ENCODE measurements around the gene ZNF385C.

ZNF385C gene

GRCh38 chr17:42068979-42069378 is 29.3 kb downstream of the ZNF385C start:
- TF ChIP-seq, protein P1, sequence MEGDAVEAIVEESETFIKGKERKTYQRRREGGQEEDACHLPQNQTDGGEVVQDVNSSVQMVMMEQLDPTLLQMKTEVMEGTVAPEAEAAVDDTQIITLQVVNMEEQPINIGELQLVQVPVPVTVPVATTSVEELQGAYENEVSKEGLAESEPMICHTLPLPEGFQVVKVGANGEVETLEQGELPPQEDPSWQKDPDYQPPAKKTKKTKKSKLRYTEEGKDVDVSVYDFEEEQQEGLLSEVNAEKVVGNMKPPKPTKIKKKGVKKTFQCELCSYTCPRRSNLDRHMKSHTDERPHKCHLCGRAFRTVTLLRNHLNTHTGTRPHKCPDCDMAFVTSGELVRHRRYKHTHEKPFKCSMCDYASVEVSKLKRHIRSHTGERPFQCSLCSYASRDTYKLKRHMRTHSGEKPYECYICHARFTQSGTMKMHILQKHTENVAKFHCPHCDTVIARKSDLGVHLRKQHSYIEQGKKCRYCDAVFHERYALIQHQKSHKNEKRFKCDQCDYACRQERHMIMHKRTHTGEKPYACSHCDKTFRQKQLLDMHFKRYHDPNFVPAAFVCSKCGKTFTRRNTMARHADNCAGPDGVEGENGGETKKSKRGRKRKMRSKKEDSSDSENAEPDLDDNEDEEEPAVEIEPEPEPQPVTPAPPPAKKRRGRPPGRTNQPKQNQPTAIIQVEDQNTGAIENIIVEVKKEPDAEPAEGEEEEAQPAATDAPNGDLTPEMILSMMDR (IDR thresholded peaks at IDR 0.05; ENCODE audit: extremely low read depth, insufficient read depth, missing control alignments): no peak
- DNase-seq (ENCODE audit: low spot score): no peak
- in situ Hi-C loops (cut with MboI; ENCODE audit: low pct_unique_long_range_greater_than_20kb, low sequenced_read_pairs, unreplicated experiment): no loop called here

GRCh38 chr17:42067371-42068091 is 30.7 kb downstream of the ZNF385C start:
- in situ Hi-C loops (cut with MboI; ENCODE audit: low pct_unique_long_range_greater_than_20kb, low sequenced_read_pairs, unreplicated experiment): no loop called here
- TF ChIP-seq, protein P1 (IDR thresholded peaks at IDR 0.05; ENCODE audit: extremely low read depth, insufficient read depth, missing control alignments): peak; percentile 89
- DNase-seq (ENCODE audit: low spot score): peak; percentile 77

DNA sequence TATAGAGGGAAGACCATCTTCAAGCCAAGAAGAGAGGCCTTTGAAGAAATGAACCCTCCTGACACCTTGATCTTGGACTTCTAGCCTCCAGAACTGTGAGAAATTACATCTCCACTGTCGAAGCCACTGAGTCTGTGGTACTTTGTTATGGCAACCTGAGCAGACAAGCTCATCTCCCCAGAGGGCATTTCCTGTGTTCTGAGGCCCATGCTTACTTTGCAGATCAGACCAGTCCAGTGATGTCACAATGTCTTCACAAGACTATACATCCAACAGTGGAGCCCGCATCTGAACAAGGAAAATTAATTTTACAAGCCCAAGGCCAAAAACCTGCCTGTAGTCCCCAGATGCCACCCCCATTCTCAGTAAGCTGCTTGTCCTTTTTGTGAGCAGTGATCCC is 33.1 kb downstream of the ZNF385C start:
- in situ Hi-C loops (cut with MboI; ENCODE audit: low pct_unique_long_range_greater_than_20kb, low sequenced_read_pairs, unreplicated experiment): no loop called here

GRCh38 chr17:42062681-42063080 is 35.6 kb downstream of the ZNF385C start:
- no peak for DNase-seq (ENCODE audit: low spot score)
- TF ChIP-seq, protein P1 (IDR thresholded peaks at IDR 0.05; ENCODE audit: extremely low read depth, insufficient read depth, missing control alignments): no peak
- in situ Hi-C loops (cut with MboI; ENCODE audit: low pct_unique_long_range_greater_than_20kb, low sequenced_read_pairs, unreplicated experiment): no loop called here

More for the DNA sequence above, 33.1 kb downstream of the ZNF385C start:
- TF ChIP-seq, protein P1 (IDR thresholded peaks at IDR 0.05; ENCODE audit: extremely low read depth, insufficient read depth, missing control alignments): no peak
- no peak for DNase-seq (ENCODE audit: low spot score)

DNA sequence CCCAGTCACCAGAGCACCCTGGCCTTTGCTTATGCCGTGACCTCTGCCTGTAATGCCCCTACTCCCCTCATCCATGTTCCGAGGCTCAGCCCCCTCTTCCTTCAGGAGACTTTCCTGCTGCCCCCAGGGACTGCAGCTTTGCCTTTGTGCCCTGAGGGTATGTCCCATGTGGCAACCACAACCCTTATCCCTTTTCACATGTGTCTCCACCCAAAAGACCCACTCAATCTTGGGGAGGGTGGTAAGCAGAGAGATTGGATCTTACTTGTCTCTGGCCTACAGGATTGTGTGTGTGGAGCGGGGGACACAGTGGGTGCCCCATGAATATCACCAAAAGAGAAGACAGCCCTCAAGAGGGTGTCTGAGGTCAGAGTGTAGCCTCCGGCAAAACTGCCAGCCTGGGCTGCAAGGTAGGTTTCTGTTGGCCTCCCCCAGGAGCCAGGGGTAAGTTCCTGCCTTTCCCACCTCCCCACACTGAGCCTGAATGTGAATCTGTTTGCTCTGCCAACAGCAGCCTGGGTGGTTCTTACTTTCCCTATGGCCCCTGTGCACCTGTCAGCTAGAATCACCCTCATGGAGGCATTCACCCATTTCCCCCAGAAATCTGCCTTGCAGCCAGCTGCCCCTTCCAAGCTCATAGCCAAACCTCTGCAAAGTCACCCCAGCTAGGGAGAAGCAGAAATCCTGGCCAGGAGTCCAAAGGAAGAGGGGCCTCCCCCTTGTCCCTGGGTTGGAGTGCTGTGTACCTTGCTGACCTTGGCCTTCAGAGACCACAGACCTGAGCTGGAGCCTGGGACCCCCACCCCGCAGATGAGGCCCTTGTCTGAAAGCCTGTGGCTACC is 36.4 kb downstream of the ZNF385C start:
- DNase-seq (ENCODE audit: low spot score): no peak
- in situ Hi-C loops (cut with MboI; ENCODE audit: low pct_unique_long_range_greater_than_20kb, low sequenced_read_pairs, unreplicated experiment): no loop called here
- TF ChIP-seq, protein P1 (IDR thresholded peaks at IDR 0.05; ENCODE audit: extremely low read depth, insufficient read depth, missing control alignments): no peak

GRCh38 chr17:42060231-42060630 is 38.0 kb downstream of the ZNF385C start:
- TF ChIP-seq, protein P1 (IDR thresholded peaks at IDR 0.05; ENCODE audit: extremely low read depth, insufficient read depth, missing control alignments): no peak
- DNase-seq (ENCODE audit: low spot score): no peak
- in situ Hi-C loops (cut with MboI; ENCODE audit: low pct_unique_long_range_greater_than_20kb, low sequenced_read_pairs, unreplicated experiment): no loop called here

Data from GM13977 (cell line).